Stimulated activated CD4-positive, alpha-beta T cell treated with anti-CD3 and anti-CD28 coated beads, TNF-alpha, amount 100 ng/mL, for 4 hours (primary cell): ENCODE measurements around the gene RAD21L1.
"Not testable (repeated sequence)": the region's sequence is repeated elsewhere in the genome, so short reads cannot be mapped to it uniquely, and the experiment has no call there.

Experiments
- DNase-seq, 3 experiments: peaks; one replicate each; pipeline ENCODE4 v3.0.0-alpha.2; 2020; ENCODE audit warnings: low read depth in 3 of 3

RAD21L1 gene

GRCh38 chr20:1225263-1225782, 521 bp upstream of the RAD21L1 start:
- DNase-seq, result no peak

GRCh38 chr20:1229541-1229940, 3.7 kb downstream of the RAD21L1 start:
- DNase-seq, result no peak

GRCh38 chr20:1232286-1233111, 6.7 kb downstream of the RAD21L1 start:
- no peak for DNase-seq

- no peak for DNase-seq
These were observed 14.7 kb downstream of the RAD21L1 start for GRCh38 chr20:1240549-1240948.

- no peak for DNase-seq
These were observed 15.6 kb downstream of the RAD21L1 start for GRCh38 chr20:1241456-1241855.

- DNase-seq, result no peak
These were observed 16.3 kb downstream of the RAD21L1 start for GRCh38 chr20:1242099-1242498.

- no peak for DNase-seq
These were observed 16.7 kb downstream of the RAD21L1 start for GRCh38 chr20:1242530-1242929.

- DNase-seq, result no peak
These were observed 19.7 kb downstream of the RAD21L1 start for GRCh38 chr20:1245578-1245977.

- DNase-seq, result no peak
These were observed 21.8 kb downstream of the RAD21L1 start for GRCh38 chr20:1247689-1248088.

GRCh38 chr20:1250282-1250681, 24.4 kb downstream of the RAD21L1 start:
- not testable (repeated sequence) for DNase-seq

- no peak for DNase-seq
These were observed 26.6 kb downstream of the RAD21L1 start for GRCh38 chr20:1252416-1252815.

GRCh38 chr20:1254254-1254653, 28.4 kb downstream of the RAD21L1 start:
- DNase-seq, result no peak

- no peak for DNase-seq
These were observed 29.8 kb downstream of the RAD21L1 start for GRCh38 chr20:1255675-1256074.

- no peak for DNase-seq
These were observed 38.0 kb downstream of the RAD21L1 start for GRCh38 chr20:1263853-1264252.

GRCh38 chr20:1264727-1265126, 38.9 kb downstream of the RAD21L1 start:
- DNase-seq, result no peak

GRCh38 chr20:1265226-1265915, 39.5 kb downstream of the RAD21L1 start:
- no peak for DNase-seq

GRCh38 chr20:1265916-1266166, 40.0 kb downstream of the RAD21L1 start:
- DNase-seq, result no peak

- DNase-seq, result peak; percentile 39 to 50 (median 42)
These were observed 40.5 kb downstream of the RAD21L1 start, which contains the start of gene SNPH for GRCh38 chr20:1266167-1266973. TSS of gene SNPH (plus strand) at chr20:1266294. CDS start at chr20:1296240, 29,946 bp downstream.

- DNase-seq, result no peak
These were observed 41.3 kb downstream of the RAD21L1 start for GRCh38 chr20:1267161-1267560.

GRCh38 chr20:1267809-1268374, 42.0 kb downstream of the RAD21L1 start:
- no peak for DNase-seq

- DNase-seq, result no peak
These were observed 43.4 kb downstream of the RAD21L1 start for GRCh38 chr20:1269235-1269634.

- DNase-seq, result no peak
These were observed 44.0 kb downstream of the RAD21L1 start for GRCh38 chr20:1269850-1270249.
